ENCODE results near the gene GATA2.

DNA sequence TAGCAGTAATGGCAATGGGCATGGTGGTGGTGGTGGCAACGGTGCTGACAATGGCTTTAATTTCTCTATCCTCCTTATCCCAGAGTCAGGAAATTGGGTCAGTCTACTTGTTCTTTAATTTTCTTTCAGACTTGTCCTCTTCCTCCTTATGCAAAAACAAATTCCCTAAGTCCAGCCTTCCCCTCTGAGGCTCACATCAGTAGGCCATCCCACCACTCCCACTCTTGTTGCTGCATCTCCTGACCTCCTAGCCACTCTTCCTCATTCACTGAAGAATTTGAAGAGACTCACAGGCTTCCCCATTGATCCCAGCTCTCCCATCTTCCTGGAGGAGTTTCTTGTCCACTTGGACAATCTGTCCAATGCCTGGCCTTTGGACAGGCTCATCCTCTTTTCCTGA lies 46.2 kb downstream of the GATA2 start:
- TF ChIP-seq TAF1 (IDR thresholded peaks at IDR 0.05; ENCODE audit: low read depth) (no peak), MAX (IDR thresholded peaks at IDR 0.05) (no peak), ZBTB7A (IDR thresholded peaks at IDR 0.05; ENCODE audit: low read depth) (no peak), CREB1 (IDR thresholded peaks at IDR 0.05; ENCODE audit: low read depth) (no peak), EP300 (IDR thresholded peaks at IDR 0.05; ENCODE audit: borderline replicate concordance) (no peak), YY1 (IDR thresholded peaks at IDR 0.05; ENCODE audit: low read depth) (no peak)
